WI38 (cell line): ENCODE measurements around the gene EIF5AL1.

Source experiments
- H3K4me3 ChIP-seq: 2 replicates; pipeline ENCODE4 v1.5.1; 2011; ENCODE audit warnings: low read depth, mild to moderate bottlenecking, control low read depth, low read length
- TF ChIP-seq, protein P1 (sequence below): IDR thresholded peaks from 2 replicates; pipeline ENCODE4 v1.5.1; 2012; ENCODE audit warnings: low read depth, mild to moderate bottlenecking, control low read depth, low read length

Gene EIF5AL1

GRCh38 chr10:79472449-79472848, 39.9 kb upstream of the EIF5AL1 start:
- TF ChIP-seq, protein P1, sequence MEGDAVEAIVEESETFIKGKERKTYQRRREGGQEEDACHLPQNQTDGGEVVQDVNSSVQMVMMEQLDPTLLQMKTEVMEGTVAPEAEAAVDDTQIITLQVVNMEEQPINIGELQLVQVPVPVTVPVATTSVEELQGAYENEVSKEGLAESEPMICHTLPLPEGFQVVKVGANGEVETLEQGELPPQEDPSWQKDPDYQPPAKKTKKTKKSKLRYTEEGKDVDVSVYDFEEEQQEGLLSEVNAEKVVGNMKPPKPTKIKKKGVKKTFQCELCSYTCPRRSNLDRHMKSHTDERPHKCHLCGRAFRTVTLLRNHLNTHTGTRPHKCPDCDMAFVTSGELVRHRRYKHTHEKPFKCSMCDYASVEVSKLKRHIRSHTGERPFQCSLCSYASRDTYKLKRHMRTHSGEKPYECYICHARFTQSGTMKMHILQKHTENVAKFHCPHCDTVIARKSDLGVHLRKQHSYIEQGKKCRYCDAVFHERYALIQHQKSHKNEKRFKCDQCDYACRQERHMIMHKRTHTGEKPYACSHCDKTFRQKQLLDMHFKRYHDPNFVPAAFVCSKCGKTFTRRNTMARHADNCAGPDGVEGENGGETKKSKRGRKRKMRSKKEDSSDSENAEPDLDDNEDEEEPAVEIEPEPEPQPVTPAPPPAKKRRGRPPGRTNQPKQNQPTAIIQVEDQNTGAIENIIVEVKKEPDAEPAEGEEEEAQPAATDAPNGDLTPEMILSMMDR, result no peak
- H3K4me3 ChIP-seq, result no peak overlapping the region

- no peak overlapping the region for H3K4me3 ChIP-seq
- TF ChIP-seq, protein P1, result no peak
Measured at GRCh38 chr10:79472951-79473350, 39.4 kb upstream of the EIF5AL1 start.

DNA sequence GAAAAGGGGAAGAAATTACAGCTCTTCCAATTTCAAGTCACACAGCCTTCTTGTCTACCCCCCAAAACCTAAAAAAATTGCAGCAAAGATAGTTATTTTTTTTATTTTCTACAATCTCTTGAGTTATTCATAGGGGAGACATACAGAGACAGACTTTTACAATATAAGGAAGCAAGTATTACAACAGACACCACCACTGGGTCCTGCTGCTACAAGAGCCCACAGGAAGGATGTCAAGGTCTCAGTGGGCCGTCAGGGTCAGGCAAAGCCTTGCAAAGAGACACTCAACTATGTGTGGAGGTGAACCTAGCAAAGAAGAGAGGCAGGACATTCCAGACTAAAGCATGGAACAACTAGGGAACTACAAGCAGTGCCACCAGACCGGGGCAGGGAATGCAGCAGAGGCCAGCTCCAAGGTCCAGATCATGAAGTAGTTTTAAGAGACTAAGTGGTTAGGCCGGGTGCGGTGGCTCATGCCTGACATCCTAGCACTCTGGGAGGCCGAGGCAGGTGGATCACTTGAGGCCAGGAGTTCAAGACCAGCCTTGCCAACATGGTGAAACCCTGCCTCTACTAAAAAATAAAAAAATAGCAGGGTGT, 38.7 kb upstream of the EIF5AL1 start:
- TF ChIP-seq, protein P1, result no peak
- no peak overlapping the region for H3K4me3 ChIP-seq

DNA sequence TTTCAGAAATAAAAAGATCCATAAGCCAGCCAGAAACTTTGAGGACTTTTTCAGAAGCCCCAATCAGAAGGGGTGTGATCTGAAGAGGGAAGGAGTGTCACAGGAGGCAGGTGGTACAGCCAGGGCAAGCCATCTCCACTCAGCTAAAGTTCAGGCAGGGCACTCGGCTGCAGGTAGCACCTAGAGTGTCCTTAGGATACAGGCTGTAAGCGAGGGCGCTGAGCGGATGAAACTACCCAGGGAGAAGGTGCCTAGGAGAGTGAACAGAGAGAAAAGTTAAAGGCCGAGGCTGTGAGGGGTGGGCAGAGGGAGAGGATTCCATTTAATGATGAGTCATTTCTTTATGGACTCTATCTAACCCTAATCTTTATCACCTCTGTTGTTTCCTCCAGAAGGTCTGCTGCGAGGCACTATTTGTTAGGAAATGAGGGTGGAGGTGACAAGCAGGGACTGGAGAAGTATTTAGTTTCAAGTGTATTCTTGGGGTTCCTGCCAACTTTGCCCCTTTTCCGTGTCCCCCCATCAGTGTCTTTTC, 37.1 kb upstream of the EIF5AL1 start:
- TF ChIP-seq, protein P1, result no peak
- no peak overlapping the region for H3K4me3 ChIP-seq

DNA sequence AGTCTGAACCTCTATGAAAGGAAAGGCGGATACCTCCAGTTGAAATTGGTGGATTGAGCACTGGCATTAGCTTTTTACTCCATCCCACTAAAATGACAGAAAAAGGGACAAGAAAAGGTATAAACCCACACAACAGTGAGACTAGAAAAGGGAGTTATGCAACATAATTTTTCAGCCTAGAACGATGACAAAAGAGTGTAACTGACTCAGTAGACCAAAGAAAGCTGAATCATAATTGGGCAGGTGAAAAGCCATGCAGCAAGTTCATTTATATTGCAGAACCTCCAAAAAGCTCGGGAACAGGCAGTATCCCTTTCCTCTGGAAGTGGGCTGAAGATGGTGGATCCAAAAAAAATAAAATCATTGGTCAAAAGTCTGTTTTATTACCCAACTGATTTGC, 36.5 kb upstream of the EIF5AL1 start:
- TF ChIP-seq, protein P1, result no peak

DNA sequence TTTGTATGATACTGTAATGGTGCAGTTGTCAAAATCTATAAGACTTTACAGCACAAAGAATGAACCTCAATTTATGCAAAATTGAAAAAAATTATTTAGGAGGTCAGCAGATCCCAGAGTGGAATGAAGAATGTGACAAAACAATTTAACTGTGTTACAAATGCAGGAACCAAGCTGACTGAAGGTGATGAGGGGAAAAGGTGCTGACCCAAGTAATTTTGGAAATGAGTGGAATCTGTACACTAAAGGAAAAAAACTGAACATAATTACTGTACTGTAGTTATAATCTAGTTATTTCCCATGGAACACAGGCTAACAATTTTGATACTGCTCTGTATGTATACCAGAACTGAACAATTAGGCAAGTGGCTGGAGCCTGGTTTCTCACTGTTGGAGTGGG, 35.7 kb upstream of the EIF5AL1 start:
- TF ChIP-seq, protein P1, result no peak
- H3K4me3 ChIP-seq, result no peak overlapping the region

More for the DNA sequence above, 36.5 kb upstream of the EIF5AL1 start:
- H3K4me3 ChIP-seq, result no peak overlapping the region

- H3K4me3 ChIP-seq, result no peak overlapping the region
- TF ChIP-seq, protein P1, result no peak
Measured at GRCh38 chr10:79477456-79477855, 34.9 kb upstream of the EIF5AL1 start.
